CD4-positive, alpha-beta T cell treated with Interleukin-10 for 1 hour (primary cell): ENCODE results near the gene ORC3.
A peak's percentile ranks its signal among the peaks of the same experiment; 100 is the strongest.
"Not testable (repeated sequence)": the region's sequence is repeated elsewhere in the genome, so short reads cannot be mapped to it uniquely, and the experiment has no call there.

ENCODE experiments used
- DNase-seq: peaks from one replicate; pipeline ENCODE4 v3.0.0-alpha.2; 2020

Gene ORC3

DNA sequence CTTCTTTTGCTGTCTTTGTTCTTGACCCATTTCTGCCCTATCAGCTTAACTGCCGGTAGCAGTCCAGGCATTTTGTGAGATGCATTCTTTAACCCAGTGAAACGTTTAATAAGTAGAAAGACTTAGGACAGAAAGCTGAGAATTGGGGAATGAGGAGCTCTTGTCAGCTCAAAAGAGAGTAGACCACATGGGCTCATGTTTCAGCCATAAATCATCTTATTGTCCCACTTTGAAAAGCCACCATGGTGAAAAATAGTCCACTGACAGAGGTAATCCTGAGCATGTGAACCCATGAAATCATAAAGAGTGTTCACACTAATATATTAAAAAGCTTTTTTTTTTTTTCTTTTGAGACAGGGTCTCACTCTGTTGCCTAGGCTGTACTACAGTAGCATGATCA lies 16.3 kb downstream of the ORC3 start:
- DNase-seq = no peak

DNA sequence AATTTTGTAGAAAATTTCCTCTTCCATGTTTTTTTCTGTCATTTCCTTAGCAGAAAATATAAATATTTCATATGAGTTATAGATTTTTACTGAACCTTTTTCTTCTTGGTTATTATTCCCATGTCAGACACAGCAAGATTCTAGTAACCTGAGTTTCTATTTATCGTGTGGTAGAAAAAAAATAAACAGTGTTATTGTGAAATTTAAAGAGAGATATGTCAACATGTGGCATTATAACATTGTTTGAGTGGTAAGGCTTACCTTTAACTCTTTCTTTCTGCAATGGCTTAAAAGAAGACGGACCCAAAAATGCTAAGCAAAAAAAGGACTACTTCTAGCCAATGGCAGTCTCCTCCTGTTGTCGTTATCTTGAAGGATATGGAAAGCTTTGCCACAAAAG lies 18.9 kb downstream of the ORC3 start:
- no peak for DNase-seq

DNA sequence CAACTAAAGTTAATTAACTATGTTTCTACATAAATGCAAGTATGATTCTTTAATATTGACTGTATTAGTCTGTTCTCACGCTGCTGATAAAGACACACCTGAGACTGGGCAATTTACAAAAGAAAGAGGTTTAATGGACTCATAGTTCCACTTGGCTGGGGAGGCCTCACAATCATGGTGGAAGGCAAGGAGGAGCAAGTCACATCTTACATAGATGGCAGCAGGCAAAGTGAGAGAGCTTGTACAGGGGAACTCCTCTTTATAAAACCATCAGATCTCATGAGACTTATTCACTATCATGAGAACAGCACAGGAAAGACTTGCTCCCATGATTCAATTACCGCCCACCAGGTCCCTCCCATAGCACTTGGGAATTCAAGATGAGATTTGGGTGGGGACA lies 23.1 kb downstream of the ORC3 start:
- not testable (repeated sequence) for DNase-seq

DNA sequence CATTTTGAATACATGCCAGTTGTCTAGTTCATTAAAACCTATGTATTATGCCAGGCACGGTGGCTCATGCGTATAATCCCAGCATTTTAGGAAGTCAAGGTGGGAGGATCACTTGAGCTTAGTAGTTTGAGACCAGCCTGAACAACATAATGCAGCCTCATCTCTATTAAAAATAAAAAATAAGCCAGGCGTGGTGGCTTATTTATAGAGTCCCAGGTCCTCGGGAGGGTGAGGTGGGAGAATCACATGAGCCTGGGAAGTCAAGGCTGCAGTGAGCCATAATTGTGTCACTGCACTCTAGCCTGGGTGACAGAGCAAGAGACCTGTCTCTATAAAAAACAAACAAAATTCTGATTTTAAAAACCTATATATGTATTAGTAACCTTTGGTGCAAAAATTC lies 27.5 kb downstream of the ORC3 start:
- no peak for DNase-seq

DNA sequence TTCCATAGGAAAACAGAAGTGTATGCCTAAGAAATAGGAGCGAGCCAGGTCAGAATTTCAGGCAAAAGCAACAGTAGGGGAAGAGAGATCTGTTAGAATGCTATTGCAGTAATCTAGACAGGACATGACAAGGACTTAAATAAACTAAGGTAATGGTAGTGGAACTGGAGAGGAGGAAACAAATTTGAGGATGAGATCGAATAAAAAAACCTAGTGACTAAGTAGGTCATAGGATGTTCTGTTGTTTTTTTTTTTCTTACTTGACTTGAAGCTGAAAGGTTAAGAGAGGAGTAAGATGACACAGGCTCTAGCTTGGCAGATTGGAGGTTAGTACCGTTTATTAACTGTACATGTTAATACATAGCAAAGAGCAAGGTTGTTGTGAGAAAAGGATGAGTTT lies 28.6 kb downstream of the ORC3 start:
- DNase-seq = no peak

DNA sequence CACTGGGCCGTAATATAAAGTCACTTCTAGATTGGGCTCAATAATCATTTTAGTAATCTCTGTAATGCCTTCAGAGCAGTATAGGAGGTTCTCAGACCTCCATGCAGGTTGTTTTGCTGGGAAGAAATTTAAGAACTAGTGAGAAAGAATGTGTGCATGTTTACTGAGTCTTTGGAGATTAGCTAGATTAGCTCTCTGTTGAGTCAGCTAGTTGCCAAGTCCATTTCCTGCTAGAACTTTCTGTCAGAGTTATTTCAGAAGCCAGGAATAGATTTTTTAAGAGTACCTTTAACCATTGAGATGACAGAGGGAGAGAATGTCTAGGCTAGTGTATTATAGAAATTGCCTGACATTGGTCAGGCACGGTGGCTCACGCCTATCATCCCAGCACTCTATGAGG lies 33.3 kb downstream of the ORC3 start:
- DNase-seq = no peak

DNA sequence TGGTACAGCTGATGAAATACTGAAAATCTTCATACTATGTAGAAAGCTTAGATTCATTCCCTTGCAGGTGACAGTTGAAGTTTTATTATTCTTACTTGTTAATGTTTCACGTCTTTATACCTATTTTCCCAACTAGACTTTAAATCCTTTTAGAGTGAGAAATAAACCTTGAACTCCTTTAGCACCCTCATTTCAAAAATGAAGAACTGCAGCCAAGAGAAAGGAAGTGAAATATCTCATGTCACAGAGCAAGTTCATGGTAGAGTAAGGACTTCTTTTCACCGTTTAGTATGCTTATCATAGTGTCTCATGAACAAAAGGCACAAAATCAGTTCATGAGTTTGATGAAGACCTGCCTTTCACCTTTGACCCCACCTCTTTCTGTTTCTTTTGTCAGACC lies 38.5 kb downstream of the ORC3 start:
- DNase-seq = no peak

DNA sequence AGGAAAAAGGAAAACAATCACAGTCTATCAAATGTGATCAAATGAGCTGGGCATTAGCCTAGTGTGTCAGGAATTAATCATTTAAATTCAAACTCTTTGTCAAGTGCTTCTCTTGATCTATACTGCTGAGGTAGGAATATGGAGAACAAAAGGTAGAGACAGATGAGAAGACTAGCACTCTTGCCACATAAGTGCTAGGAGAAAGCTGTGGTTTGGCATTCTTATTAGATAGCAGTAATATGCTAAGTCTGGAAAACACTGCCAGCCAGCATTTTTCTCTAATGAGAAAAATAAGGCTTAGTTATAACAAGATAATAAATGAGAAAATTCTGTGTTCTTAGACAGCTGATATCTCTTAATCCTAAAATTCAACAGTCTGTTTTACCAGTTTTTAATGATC lies 38.9 kb downstream of the ORC3 start:
- DNase-seq = no peak

DNA sequence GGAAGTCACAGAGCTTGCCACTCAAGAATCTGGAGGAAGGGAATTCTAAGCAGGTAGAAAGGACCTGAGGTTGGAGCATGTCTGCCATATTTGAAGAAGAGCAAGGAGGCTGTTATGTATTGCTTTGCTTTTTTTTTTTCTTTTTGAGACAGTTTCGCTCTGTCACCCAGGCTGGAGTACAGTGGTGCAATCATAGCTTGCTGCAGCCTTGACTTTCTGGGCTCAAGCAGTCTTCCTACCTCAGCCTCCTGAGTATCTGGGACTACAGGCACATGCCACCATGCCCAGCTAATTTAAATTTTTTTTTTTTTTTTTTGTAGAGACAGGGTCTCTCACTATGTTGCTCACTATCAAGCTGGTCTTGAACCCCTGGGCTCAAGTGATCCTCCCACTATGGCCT lies 40.8 kb downstream of the ORC3 start:
- DNase-seq = no peak

DNA sequence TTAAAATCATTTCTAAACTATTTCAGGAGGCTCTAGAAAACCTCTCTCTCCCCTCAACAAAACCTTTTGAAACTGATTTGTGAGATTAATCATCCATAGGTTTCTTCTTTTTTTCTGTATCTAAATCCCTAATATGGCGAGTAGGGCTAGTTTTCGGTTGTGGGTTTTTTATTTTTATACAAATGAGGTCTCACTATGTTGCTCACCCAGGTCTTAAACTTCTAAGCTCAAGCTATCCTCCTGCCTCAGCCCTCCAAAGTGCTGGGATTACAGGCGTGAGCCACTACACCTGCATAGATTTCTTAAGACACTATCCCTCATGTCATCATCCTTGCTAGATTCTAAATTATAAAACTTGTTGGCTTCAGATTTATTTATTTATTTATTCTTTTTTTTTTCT lies 43.9 kb downstream of the ORC3 start:
- DNase-seq = no peak

DNA sequence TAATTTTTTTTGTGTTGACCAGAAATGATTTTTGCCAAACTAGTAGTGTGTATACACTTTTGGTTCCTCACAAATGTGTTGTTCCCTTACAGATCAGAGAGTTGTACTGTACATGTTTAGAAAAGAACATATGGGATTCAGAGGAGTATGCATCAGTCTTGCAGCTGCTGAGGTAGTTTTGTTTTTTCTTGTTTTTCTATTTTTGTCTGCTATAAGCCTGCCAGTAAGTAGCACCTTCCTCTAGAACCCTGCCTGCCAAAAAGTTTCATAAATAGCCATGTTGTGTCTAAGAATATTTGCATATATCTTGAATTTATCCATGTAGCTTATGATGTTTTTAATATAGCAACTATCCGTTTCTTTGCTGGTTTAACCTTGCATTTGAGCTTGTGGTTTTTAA lies 46.4 kb downstream of the ORC3 start:
- no peak for DNase-seq

DNA sequence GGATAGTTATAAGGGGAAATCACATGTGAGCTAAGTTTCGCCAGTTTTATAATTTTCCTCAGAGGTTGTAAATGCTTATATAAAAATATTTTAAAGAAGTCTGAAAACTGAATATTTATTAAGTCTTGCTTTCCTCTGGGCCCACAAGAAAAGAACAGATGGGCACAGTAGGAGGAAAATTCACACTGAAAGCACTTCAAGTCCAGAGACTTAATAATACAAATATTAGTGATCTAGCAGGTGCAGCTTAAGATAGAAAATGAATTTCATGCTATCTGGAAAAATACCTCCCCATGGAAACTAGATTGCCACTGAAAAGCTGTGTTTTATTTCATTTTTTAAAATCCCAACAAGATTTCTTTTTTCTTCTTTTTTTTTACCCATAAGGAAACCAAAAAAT lies 47.2 kb downstream of the ORC3 start:
- DNase-seq = no peak

DNA sequence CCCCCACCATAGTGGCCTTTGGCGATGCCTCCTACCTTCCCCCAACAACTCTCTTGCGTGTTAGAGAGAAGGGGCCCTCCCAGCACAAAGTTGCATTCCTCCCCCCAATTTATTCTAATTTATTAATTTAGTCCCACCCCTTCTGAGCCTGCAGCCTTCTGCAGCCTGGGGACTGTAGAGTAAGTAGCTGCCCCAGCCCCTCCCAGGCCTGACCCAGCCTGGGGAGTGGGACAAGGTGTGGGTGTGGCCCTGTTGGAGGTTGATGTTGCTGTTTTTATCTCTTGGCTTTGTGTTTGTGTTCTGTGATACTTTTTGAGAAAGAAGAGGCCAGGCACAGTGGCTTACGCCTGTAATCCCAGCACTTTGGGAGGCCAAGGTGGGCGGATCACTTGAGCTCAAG lies 49.4 kb downstream of the ORC3 start:
- no peak for DNase-seq

DNA sequence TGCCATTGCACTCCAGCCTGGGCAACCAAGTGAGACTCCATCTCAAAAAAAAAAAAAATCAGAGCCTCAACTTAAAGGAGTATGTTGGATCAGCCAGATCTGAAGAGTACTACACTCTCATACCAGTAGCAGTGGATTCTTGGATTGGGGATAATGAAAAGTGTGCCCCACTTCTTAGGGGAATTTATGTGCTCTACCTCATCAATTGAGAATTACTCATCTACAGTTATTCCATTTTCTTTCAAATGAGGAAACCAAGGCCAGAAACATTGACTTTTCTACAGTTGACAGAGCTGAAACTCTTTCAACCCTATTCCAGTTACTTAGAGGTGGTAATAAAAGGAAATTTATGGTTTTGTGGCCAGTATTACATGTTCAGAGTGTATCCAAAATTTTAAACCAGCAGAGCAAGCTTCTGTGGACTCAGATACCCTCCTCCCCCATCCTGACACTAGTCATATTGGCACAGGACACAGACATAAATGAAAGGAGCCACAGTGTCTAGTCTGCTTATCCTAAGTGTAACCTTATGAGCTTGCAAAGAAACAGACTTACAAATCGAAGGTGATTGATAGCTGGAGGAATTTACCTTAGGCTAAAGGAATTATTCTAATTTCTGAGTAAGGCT lies 51.2 kb downstream of the ORC3 start:
- DNase-seq = no peak

DNA sequence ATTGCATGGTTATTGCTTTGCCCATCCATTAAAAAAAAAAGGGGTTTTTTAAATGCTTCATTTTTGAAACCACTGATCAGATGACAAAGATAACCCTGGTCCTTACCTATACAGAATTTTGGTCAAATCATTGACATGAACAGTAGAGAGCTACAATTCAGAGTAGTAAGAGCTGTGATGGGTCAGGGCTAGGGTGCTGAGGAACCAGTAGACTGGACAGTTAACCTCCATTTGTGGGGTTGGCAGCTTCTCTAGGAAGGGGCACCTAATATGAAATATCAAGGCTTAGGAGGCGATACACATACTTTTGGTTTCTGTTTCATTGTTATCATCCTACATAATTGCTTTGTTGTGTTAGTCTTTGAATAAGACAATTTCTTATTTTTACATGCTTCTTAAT lies 55.1 kb downstream of the ORC3 start:
- peak; percentile 25 for DNase-seq

DNA sequence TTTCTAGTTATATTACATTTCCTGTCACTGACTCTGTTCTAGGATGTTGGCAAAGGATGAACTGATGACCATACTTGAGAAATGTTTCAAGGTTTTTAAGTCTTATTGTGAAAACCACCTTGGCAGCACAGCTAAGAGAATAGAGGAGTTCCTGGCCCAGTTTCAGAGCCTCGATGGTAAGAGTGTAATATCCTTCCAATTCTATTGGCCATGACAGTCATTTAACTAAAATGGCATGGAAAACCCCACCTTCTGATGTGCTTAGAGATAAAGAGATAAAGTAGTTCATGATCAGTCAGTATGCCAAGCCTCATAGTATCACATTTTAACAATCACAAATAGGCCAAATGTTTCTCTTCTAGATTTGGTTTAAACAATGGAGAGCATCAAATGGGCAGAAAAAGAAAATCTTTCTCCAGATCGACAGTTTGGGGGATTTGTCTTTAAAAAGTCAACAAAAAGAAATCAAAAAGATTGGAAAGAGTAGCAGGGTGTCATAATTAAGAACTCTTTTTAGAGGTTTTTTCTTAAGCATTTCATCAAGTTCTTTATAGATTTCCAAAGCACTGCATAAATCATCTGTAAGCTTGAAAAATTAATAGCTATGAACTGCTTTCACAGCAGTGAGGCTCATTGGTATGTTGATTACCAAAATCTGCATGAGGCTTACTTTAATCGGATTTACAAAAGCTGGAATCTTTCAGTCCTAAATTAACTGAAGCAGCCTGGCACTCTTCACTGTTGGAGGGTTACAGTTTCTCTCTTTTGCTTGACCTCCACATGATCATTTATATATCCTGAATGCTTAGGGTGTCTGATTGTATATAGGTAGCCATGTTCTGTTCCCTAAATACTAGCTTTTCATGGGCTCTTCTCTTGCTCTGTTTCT lies 63.4 kb downstream of the ORC3 start:
- DNase-seq = peak; percentile 37

DNA sequence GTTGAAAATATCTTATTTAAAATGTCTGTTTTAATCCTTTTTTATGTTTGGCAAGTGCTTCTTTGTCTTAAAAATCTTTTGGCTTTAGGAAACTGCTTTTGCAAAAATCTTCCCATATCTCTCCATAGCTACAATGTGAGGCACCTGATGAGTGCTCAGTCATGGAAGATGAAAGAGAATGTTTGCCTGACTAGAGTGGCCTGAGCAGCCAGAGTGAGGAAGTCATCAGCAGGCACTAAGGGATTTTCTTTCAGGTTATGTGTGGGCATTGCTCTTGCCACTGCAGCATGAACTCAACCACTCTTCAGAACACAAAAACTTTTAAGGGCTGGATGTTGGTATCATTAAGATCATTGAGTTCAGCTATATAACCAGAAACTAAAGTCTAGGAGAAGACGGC lies 64.2 kb downstream of the ORC3 start:
- no peak for DNase-seq

DNA sequence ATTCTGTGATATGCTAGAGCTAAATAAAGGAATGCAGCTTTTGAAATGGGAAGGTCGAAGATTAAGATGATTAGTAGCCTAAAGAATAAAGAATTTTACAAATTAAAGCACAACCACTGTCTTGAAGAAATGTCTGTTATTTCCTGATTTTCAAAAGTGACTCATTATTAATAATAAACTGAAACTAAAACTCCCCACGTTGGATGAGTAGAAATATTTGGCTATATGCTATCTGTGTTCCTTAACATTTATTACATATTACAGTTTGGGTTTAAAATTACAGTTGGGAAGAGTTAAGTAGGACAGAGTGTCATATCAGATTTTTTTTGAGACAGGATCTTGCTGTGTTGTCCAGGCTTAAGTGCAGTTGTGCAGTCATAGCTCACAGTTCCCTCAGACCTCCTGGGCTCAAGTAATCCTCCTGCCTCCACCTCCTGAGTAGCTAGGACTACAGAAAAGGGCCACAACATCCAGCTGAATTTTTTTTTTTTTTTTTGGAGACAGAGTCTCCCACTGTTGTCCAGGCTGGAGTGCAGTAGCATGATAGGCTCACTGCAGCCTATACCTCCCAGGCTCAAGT lies 65.0 kb downstream of the ORC3 start:
- no peak for DNase-seq

DNA sequence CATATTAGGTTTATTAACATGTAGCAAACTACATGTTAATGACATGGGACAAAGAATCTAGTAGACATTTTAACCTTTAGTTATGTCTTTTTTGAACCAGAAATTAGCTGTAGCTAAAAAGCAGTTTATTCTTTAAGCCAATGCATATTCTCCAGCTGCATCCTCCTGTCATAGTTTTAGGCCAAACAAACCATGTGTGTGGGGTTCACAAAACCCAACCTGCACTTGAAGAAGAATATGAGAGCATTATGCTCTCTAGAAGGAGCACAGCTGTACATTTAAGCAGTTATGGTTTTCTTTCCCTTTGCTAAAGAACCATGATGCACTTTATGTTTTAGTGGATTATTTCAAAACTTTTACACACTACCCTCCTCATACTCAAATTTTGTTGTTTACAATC lies 65.9 kb downstream of the ORC3 start:
- DNase-seq = no peak

DNA sequence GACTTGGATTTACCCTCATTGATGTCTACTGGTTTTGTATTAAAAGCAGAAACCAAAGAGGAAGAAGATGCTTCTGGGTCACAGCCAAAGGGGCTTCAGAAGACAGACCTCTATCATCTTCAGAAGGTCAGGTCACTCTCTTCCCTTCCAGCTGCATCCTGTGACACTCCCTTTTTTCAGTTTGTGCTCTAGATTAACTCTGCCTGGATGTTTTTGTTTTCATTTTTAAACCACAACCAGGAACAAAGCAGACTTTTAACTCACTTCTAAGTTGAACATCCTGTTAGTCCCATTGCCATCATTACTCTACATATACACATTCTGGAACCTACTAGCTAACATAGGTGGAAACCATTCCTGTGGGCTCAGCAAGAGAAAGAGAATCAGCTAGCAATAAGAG lies 66.9 kb downstream of the ORC3 start:
- peak; percentile 20 for DNase-seq

DNA sequence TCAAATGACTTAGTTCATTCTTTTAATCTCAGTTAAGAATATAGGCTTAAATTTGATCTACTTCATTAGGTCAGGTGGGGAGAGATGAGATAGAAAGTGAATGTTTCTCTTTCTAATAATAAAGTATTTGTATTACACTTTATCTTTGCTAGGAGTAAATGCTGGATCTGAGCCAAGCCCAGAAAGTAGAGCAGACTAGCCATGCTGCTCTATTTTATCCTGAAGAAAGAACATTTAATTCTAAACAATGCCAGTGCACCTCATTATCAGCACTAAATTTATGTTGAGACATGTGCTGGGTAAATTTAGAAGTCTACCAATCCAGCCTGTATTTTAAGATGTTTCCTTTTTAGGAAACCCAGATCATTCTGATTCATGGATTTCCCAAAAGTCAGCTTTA lies 68.6 kb downstream of the ORC3 start:
- no peak for DNase-seq

DNA sequence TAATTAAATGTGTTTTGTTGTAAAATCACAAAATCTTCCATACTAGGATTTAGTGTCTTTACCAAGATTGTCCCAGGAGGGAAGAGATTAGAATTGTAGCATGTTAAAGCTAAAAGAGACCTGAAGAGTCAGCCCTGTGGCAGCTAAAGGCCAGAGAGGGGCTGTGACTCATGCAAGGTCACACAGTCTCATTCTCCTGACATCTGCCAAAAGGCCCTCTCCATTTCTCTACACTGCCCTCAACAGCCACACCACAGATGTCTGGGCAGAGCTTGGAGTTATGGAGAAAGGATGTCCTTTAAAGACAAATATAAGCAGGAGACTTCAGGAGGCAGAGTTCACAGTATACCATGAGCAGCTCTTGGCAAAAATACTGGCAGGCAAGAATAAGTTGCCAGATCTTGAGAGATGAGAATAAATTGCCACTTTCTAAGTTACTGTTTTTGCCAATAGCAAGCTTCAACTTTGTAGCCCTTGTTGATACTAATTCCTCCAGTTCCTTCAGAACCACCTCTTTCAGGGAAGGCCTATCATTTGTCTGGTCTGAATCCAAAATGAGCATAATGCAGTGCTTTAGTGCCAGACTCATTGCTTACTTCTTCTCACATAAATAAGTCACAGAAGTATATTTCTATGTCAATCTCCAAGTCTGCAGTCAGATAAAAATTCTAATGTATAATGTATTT lies 70.4 kb downstream of the ORC3 start:
- no peak for DNase-seq

DNA sequence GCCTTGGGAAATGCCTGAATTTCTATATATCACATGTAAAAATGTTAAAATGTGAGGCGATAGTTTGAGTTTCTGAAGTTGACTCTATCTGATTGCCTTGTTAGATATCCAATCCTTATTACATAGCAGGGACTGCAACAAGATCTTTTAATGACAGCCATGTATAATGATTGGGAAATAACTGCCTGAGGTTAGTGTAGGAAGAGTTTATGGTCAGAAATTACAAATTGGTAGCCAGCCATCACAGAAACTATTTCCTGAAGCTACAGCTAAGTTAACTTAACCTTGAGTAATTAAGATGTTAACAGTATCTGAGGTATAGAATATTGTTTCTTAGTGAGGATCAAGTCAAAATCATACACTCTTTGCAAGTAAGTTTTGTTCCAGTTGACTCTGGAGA lies 71.1 kb downstream of the ORC3 start:
- no peak for DNase-seq

DNA sequence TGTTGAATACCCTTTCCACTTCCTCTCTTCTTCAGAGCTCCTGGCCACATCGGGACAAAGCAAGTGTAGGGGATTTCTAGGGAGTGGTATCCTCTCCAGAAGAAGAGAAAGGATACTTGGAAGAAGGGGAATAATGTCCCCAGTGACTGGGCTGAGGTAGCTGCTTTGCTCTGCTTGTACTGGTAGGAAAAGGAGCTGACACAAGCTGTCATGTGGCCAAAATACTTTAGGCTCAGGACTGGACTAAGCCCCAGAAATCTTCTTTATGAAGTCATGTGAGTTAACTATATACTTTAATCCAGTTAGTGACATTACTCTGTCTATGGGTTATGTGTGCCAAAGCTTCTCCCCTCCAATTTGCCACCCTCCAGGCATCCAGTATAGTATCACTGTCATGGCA lies 71.6 kb downstream of the ORC3 start:
- no peak for DNase-seq
